SIG-M5 treated with dmso at 0.1 percent for 504 hours (cell line): ENCODE data around the gene AKT1.

Experiments
- DNase-seq: peaks from one replicate; lab custom pipeline; 2025; ENCODE audit not compliant: unreplicated experiment; lab: John Stamatoyannopoulos, UW

Gene AKT1

GRCh38 chr14:104800015-104800770 lies 4.6 kb upstream of the AKT1 start:
- DNase-seq = peak; percentile 60

- DNase-seq = no peak
Measured at GRCh38 chr14:104799244-104800014, 3.9 kb upstream of the AKT1 start.

GRCh38 chr14:104798300-104799243 lies 3.0 kb upstream of the AKT1 start:
- DNase-seq = no peak

GRCh38 chr14:104797115-104798044 lies 1.8 kb upstream of the AKT1 start:
- no peak for DNase-seq

- no peak for DNase-seq
Measured at GRCh38 chr14:104796687-104797081, 1.1 kb upstream of the AKT1 start.

- DNase-seq = peak; percentile 25
Measured at GRCh38 chr14:104795781-104796686, 486 bp upstream of the AKT1 start.

- DNase-seq = no peak
Measured at GRCh38 chr14:104794631-104794992, 936 bp downstream of the AKT1 start.

GRCh38 chr14:104794099-104794498 lies 1.4 kb downstream of the AKT1 start:
- DNase-seq = peak; percentile 28

GRCh38 chr14:104793703-104793959 lies 1.9 kb downstream of the AKT1 start:
- no peak for DNase-seq

- no peak for DNase-seq
Measured at GRCh38 chr14:104792945-104793702, 2.4 kb downstream of the AKT1 start.

GRCh38 chr14:104792101-104792884 lies 3.3 kb downstream of the AKT1 start:
- DNase-seq = no peak

- no peak for DNase-seq
Measured at GRCh38 chr14:104791425-104791824, 4.1 kb downstream of the AKT1 start.

GRCh38 chr14:104789752-104790743 lies 5.5 kb downstream of the AKT1 start:
- no peak for DNase-seq

GRCh38 chr14:104788873-104789663 lies 6.5 kb downstream of the AKT1 start:
- no peak for DNase-seq

- DNase-seq = no peak
Measured at GRCh38 chr14:104788161-104788818, 7.3 kb downstream of the AKT1 start.

GRCh38 chr14:104787736-104788135 lies 7.8 kb downstream of the AKT1 start:
- no peak for DNase-seq
